NCI-H82 treated with DMSO at 0.1 percent for 48 hours (cell line): Measurements from ENCODE around the gene PRKCZ.

ENCODE experiments used
- DNase-seq: peaks from one replicate; lab custom pipeline; 2025; ENCODE audit not compliant: unreplicated experiment; lab: John Stamatoyannopoulos, UW

The PRKCZ gene

GRCh38 chr1:2174348-2175054, 124.3 kb downstream of the PRKCZ start:
- DNase-seq, result peak; percentile 79

- no peak for DNase-seq
Observed at GRCh38 chr1:2175055-2175414, 124.8 kb downstream of the PRKCZ start.

GRCh38 chr1:2175681-2176454, 125.7 kb downstream of the PRKCZ start:
- DNase-seq, result no peak

- no peak for DNase-seq
Observed at GRCh38 chr1:2176615-2177014, 126.4 kb downstream of the PRKCZ start.

GRCh38 chr1:2177541-2177940, 127.3 kb downstream of the PRKCZ start:
- DNase-seq, result no peak

- no peak for DNase-seq
Observed at GRCh38 chr1:2177946-2178538, 127.8 kb downstream of the PRKCZ start.

- no peak for DNase-seq
Observed at GRCh38 chr1:2178875-2179274, 128.7 kb downstream of the PRKCZ start.

GRCh38 chr1:2179283-2180013, 129.2 kb downstream of the PRKCZ start:
- no peak for DNase-seq

- no peak for DNase-seq
Observed at GRCh38 chr1:2180297-2181245, 130.4 kb downstream of the PRKCZ start.

GRCh38 chr1:2181271-2181670, 131.1 kb downstream of the PRKCZ start:
- no peak for DNase-seq

- DNase-seq, result no peak
Observed at GRCh38 chr1:2181752-2182151, 131.5 kb downstream of the PRKCZ start.

- no peak for DNase-seq
Observed at GRCh38 chr1:2182376-2182775, 132.2 kb downstream of the PRKCZ start.

- no peak for DNase-seq
Observed at GRCh38 chr1:2183937-2184334, 133.7 kb downstream of the PRKCZ start.

- DNase-seq, result no peak
Observed at GRCh38 chr1:2184531-2184930, 134.3 kb downstream of the PRKCZ start.

- no peak for DNase-seq
Observed at GRCh38 chr1:2184934-2185333, 134.7 kb downstream of the PRKCZ start.

GRCh38 chr1:2185880-2186855, 136.0 kb downstream of the PRKCZ start:
- DNase-seq, result no peak

- no peak for DNase-seq
Observed at GRCh38 chr1:2186901-2187300, 136.7 kb downstream of the PRKCZ start.

GRCh38 chr1:2187619-2188018, 137.4 kb downstream of the PRKCZ start:
- DNase-seq, result no peak

- no peak for DNase-seq
Observed at GRCh38 chr1:2188336-2188735, 138.1 kb downstream of the PRKCZ start.
